Fibroblast of lung (primary cell): Measurements from ENCODE around the gene ANGPT4.

ENCODE experiments used
- CTCF ChIP-seq, 2 donors: IDR thresholded peaks in 1 of 2; conservative IDR thresholded peaks in 1 of 2; 1 replicate in 1 of 2; 2 replicates in 1 of 2; pipeline ENCODE4 v1.5.1; 2011 to 2012; ENCODE audit warnings: low read length in 2 of 2, control low read depth in 1 of 2, inconsistent platforms in 1 of 2, low read depth in 1 of 2, mild to moderate bottlenecking in 1 of 2
- EZH2 ChIP-seq: IDR thresholded peaks from 2 replicates; pipeline ENCODE4 v1.5.1; 2012; ENCODE audit warnings: low read length, control low read depth, mild to moderate bottlenecking; ENCODE audit errors: missing control alignments

GRCh38 chr20:952196-952795 lies 36.2 kb upstream of the ANGPT4 start:
- no peak for TF ChIP-seq EZH2
- no peak for TF ChIP-seq CTCF (conservative IDR thresholded peaks at IDR 0.05 in 1 of 2, IDR thresholded peaks at IDR 0.05 in 1 of 2; ENCODE audit: low read depth in 1 of 2, low read length in 2 of 2)
